Skeletal muscle tissue (tissue), 4 donors: ENCODE measurements around the gene MBTPS1. TPM values are rescaled to one million over a fixed set of nuclear protein-coding genes. Genes with fewer than 3 reads are reported as not detected.

Experiments
- H3K27ac ChIP-seq: one replicate; pipeline ENCODE4 v1.7.0; 2013; ENCODE audit warnings: mild to moderate bottlenecking, low read depth, low read length, inconsistent platforms
- H3K27me3 ChIP-seq, 3 donors: one replicate each; pipeline ENCODE4 v1.7.0; 2013; ENCODE audit warnings: low read length in 3 of 3; ENCODE audit not compliant: control insufficient read depth in 3 of 3, insufficient read depth in 3 of 3
- H3K36me3 ChIP-seq, 3 donors: one replicate each; pipeline ENCODE4 v1.7.0; 2013; ENCODE audit warnings: low read length in 3 of 3; ENCODE audit not compliant: control insufficient read depth in 3 of 3, insufficient read depth in 3 of 3
- H3K4me1 ChIP-seq, 3 donors: one replicate each; pipeline ENCODE4 v1.7.0; 2013; ENCODE audit warnings: low read length in 3 of 3, mild to moderate bottlenecking in 3 of 3; ENCODE audit not compliant: control insufficient read depth in 3 of 3, insufficient read depth in 3 of 3
- H3K4me3 ChIP-seq, 3 donors: one replicate each; pipeline ENCODE4 v1.7.0; 2013; ENCODE audit warnings: low read length in 3 of 3
- H3K9ac ChIP-seq, 3 donors: one replicate each; pipeline ENCODE4 v1.7.0; 2013; ENCODE audit warnings: low read length in 3 of 3, mild to moderate bottlenecking in 3 of 3, moderate library complexity in 2 of 3, low read depth in 1 of 3
- H3K9me3 ChIP-seq, 3 donors: one replicate each; pipeline ENCODE4 v1.7.0; 2013; ENCODE audit warnings: low read length in 3 of 3; ENCODE audit not compliant: control insufficient read depth in 3 of 3
- total RNA-seq: library from RNA; depleted of rRNA; stranded (reverse); fragments of >200 nt; gene quantifications from one replicate; pipeline ENCODE4 v1.2.3, GENCODE V29; 2014
- donor health status: Osteomylitis.

The MBTPS1 gene
- total RNA-seq, 1 donor from 2014 or later: 76.7 TPM

DNA sequence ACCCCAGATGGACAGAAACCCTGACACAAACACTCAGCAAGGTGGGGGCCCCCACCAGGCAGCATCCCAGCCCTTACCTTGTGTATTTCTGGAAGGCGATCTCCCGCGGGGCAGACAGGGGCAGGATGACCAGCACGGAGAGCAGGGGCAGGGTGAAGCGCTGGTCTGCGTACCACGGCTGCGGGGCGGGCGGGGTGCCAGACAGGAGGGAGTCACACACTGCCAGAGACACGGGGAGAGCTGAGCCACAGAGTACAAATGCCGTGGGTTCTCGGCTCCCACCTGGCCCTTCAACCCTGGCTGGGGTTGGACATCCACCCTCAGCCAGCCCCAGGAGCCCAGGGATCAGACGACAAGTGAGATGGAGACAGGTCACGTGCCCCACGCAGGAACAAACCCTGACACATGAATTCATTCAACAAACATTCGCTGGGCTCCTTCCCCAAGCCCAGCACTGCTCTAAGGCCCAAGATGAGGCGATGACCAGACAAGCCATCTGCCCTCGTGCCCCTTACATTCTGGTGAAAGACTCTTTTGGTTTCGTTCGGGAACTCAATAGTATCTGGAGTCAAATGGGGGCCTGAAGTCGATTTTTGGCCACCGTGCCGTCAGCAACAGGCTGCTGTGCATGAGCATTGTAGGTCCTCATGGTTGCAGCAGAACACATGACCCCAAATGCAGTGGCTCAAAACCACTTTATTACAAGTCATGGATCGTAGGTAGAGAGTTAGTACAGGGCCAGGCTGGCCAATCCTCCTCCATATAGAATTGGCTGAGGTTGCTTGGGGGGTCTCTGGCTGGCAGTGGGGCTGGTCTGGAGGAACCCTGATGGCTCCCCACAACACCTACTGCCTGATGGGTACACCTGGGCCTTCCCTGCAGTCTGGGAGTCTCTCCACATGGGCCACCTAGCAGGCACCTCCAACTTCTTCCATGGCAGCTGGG, 83.2 kb downstream of the MBTPS1 start:
- Histone ChIP-seq H3K27me3 (peaks cover 4 to 5% (median 4%) of the 10 kb centered on the region in 3 donors), H3K4me1 (peaks cover 0 to 3% (median 0%) of the 10 kb centered on the region in 3 donors), H3K9me3 (peaks cover 0 to 3% (median 2%) of the 10 kb centered on the region in 3 donors), H3K36me3 (no peaks in the 10 kb centered on the region), H3K4me3 (no peak overlapping the region), H3K9ac (no peak overlapping the region), H3K27ac (no peak overlapping the region)

DNA sequence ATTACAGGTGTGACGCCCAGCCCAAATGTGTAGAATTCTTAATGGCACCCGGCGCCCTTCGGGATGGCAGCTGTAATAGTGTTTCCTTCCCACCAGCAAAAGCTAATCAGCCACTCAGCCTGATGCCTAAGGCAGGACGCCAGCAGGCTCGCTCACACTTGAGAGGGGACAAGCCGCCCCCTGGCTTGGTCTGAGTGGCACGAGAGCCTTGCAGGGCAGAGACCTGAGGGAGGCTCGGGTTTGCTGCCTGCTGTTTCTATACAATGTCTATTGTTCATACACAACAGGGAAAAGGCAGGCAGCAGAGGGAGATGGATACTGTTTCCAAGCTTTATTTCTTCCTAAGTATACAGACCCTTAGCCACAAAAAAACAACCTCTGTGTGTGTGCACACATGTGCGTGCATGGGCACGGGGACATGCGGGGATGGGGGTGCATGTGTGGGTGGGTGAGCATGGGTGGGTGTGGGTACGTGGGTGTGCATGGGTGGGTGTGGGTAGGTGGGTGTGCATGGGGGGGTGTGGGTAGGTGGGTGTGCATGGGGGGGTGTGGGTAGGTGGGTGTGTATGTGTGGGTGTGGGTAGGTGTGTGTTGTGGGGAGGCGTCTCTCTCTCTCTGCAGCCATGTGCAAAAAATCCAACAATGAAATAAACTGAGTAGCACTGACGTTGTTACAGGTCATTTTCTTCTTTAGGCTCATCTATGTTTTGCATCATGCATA, 84.1 kb downstream of the MBTPS1 start:
- Histone ChIP-seq H3K27me3 (peaks cover 0 to 4% (median 0%) of the 10 kb centered on the region in 3 donors), H3K27ac (no peak overlapping the region), H3K9ac (no peak overlapping the region), H3K36me3 (no peaks in the 10 kb centered on the region), H3K4me1 (peaks cover 0 to 3% (median 0%) of the 10 kb centered on the region in 3 donors), H3K4me3 (no peak overlapping the region), H3K9me3 (peaks cover 0 to 3% (median 2%) of the 10 kb centered on the region in 3 donors)

DNA sequence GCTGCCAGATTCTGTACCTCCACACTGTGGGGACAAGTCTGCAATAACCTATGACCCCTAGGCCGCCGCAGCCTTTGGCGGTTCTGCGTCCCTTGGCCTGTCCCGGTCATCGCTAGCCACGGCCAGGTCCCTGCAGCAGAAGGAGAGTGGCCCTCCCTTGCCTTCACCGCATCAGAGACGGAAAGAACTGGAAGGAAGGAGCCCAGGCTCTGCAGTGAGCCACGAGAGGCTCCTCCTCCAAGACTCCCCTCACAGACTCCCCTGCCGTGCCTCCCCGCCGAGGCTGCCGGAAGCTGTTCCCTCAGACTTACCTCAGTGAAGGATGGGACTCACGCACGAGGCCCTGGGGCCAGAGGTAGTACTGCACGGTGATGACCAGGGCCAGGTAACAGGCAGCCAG, 85.2 kb downstream of the MBTPS1 start:
- peaks cover 0 to 3% (median 2%) of the 10 kb centered on the region in 3 donors for H3K9me3 ChIP-seq

DNA sequence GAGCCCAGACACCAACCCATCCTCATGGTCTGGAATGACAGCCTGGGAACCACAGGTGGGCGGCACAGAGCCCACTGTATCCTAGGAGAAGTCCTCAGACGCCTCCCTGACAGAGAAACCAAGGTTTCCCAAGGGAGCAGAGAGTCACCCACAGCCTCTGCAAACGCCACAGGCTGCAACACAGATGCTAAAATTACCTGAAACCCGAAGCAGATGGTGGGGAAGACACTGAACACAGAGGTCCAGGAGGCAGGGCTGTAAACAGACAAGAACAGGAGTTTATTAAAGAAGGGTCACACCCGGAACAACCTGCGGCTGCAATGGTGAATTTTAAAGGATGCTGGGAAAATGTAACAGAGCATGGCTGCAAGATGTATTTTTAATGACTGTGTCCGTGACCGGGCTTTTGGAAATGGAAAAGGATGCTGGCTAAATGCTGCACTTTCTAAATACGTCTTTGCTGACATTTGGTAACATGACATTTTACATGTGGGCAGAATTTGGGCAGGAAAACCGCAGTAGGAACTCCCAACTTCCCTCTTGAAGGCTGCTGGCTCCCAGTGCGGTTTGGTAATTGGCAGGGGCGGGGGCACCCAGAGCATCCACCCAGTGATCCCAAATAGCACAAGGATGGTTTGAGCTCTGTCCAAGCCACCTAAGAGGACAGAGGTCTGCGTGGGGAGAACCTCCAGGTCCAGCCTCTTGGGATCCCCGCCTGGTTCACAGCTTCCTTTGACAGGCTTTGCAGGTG, 87.3 kb downstream of the MBTPS1 start:
- Histone ChIP-seq H3K4me3 (no peak overlapping the region), H3K27ac (no peak overlapping the region), H3K4me1 (no peaks in the 10 kb centered on the region), H3K27me3 (peaks cover 0 to 13% (median 0%) of the 10 kb centered on the region in 3 donors), H3K9me3 (no peaks in the 10 kb centered on the region), H3K9ac (no peak overlapping the region), H3K36me3 (no peaks in the 10 kb centered on the region)

More for the DNA sequence above, 85.2 kb downstream of the MBTPS1 start:
- Histone ChIP-seq H3K4me1 (no peaks in the 10 kb centered on the region), H3K36me3 (no peaks in the 10 kb centered on the region), H3K27me3 (peaks cover 0 to 6% (median 0%) of the 10 kb centered on the region in 3 donors), H3K4me3 (no peak overlapping the region), H3K27ac (no peak overlapping the region), H3K9ac (no peak overlapping the region)

DNA sequence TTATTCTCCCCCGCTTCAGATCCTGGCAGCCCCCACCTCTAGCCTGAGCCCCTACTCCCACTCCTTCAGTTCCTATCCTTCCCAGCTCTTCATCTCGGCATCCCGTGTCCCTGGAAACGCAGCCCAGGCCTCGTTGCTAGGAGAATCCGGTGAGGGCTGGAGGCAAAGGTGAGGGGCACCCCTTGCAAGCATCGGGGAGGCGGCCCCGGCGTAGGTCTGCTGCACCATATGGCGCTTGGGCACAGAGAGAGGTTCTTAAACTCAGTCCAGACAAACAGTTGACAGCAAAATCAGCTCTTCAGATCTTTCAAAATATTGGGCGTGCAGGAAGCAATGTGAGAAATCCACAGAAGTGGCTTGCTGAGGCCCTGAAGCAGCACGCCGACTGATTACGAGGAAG, 89.1 kb downstream of the MBTPS1 start:
- Histone ChIP-seq H3K9ac (no peak overlapping the region), H3K4me1 (no peaks in the 10 kb centered on the region), H3K36me3 (no peaks in the 10 kb centered on the region), H3K4me3 (no peak overlapping the region), H3K9me3 (no peaks in the 10 kb centered on the region), H3K27me3 (peaks cover 0 to 19% (median 0%) of the 10 kb centered on the region in 3 donors), H3K27ac (no peak overlapping the region)

DNA sequence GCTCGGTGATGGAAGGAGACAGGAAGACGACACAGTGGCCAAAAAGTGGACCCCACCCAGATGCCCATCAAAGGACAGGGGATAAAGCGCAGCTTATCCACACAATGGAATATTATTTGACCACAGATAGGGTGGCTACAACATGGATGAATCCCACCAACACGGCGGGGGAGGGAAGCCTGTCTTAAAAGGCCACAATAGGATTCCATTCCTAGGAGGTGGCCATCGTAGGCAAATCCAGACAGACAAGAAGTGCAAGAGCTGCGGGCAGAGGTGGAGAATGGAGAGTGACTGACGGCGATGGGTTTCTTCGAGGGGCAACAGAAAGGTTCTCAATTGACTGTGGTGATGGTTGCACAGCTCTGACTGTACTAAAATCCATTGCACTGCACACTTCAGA, 90.1 kb downstream of the MBTPS1 start:
- no peaks in the 10 kb centered on the region for H3K4me1 ChIP-seq
- H3K9me3 ChIP-seq: no peaks in the 10 kb centered on the region
- no peak overlapping the region for H3K9ac ChIP-seq
- no peak overlapping the region for H3K27ac ChIP-seq
- no peak overlapping the region for H3K4me3 ChIP-seq
- no peaks in the 10 kb centered on the region for H3K36me3 ChIP-seq
- H3K27me3 ChIP-seq: peaks cover 0 to 19% (median 0%) of the 10 kb centered on the region in 3 donors

DNA sequence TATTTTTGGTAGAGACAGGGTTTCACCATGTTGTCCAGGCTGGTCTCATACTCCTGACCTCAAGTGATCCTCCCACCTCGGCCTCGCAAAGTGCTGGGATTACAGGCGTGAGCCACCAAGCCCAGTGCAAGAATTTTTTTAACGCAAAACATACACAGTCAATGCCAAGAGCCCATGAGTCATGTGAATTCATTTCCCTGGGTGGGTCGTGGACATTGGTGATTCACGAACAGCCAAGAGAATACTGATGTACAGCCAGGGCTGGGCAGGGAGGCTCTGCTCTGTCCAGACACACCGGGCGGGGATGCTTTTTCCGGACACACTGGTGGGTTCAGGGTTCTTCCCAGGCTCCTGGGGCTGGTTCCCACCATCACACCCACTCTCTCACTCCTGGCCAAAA, 91.9 kb downstream of the MBTPS1 start:
- no peak overlapping the region for H3K27ac ChIP-seq
- H3K36me3 ChIP-seq: no peaks in the 10 kb centered on the region
- no peak overlapping the region for H3K4me3 ChIP-seq
- H3K9ac ChIP-seq: no peak overlapping the region
- H3K9me3 ChIP-seq: peaks cover 0 to 4% (median 0%) of the 10 kb centered on the region in 3 donors
- peaks cover 0 to 15% (median 3%) of the 10 kb centered on the region in 3 donors for H3K27me3 ChIP-seq
- H3K4me1 ChIP-seq: no peaks in the 10 kb centered on the region

DNA sequence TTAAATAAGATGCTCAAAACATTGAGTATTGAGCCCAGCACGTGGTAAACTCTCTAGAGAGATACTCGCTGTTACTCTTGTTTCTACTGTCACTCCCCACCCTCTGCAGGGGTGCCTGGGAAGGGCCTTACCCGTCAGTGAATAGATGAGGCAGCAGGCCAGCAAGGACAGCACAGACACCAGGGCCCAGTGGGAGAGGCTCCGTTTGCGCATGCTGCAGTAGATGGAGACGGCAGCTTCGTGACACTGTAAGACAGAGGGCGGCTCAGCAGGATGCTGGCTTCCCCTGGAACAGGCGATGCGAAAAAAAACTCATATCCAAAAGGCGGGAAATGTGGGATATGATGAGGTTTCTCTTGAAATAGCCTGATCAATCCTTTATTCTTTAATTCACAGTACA, 94.1 kb downstream of the MBTPS1 start:
- Histone ChIP-seq H3K4me1 (no peaks in the 10 kb centered on the region), H3K36me3 (no peaks in the 10 kb centered on the region), H3K4me3 (no peak overlapping the region), H3K9ac (no peak overlapping the region), H3K9me3 (peaks cover 0 to 4% (median 0%) of the 10 kb centered on the region in 3 donors), H3K27ac (no peak overlapping the region), H3K27me3 (peaks cover 2 to 19% (median 3%) of the 10 kb centered on the region in 3 donors)

DNA sequence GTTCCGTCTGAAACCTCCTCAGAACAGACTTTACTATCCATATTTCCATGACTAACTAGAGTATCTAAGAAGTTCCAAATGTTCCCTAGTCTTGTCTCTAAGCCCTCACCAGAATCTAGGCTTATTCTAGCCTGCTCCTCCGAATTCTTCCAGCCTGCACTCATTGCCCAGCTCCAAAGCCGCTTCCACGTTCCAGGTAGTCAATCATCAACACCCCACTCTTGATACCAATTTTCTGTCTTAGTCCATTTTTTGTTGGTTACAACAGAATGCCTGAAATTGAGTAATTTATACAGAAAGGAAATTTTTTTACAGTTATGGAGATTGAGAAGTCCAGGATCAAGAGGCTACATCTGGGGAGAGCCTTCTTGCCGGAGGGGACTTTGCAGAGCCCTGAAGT, 95.3 kb downstream of the MBTPS1 start:
- Histone ChIP-seq H3K4me3 (no peak overlapping the region), H3K9me3 (peaks cover 0 to 4% (median 0%) of the 10 kb centered on the region in 3 donors), H3K9ac (no peak overlapping the region), H3K36me3 (no peaks in the 10 kb centered on the region), H3K4me1 (no peaks in the 10 kb centered on the region), H3K27ac (no peak overlapping the region), H3K27me3 (peaks cover 3 to 20% (median 5%) of the 10 kb centered on the region in 3 donors)
